Inflammatory macrophage treated with lipopolysaccharide for 1 hour (primary cell): Measurements from ENCODE around the gene MYB.
"Not testable (repeated sequence)": the region's sequence is repeated elsewhere in the genome, so short reads cannot be mapped to it uniquely, and the experiment has no call there.

Experiments used
- DNase-seq, 2 donors: peaks; one replicate each; pipeline ENCODE4 v3.0.0-alpha.2; 2020 to 2022

MYB gene

DNA sequence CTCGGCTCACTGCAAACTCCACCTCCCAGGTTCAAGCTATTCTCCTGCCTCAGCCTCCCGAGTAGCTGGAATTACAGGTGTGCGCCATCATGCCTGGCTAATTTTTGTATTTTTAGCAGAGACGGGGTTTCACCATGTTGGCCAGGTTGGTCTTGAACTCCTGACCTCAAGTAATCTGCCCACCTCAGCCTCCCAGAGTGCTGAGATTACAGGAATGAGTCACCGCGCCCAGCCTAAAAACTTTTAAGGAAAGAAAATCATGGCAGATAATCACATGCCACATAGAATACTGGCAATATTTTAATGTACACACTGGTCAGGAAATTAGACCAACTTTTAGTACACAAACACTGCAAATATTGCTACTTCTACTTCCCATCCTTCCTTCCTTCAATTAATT lies 16.7 kb upstream of the MYB start:
- not testable (repeated sequence) for DNase-seq

- no peak for DNase-seq
These were observed 16.1 kb upstream of the MYB start for GRCh38 chr6:135165031-135165430.

GRCh38 chr6:135166515-135166914 lies 14.6 kb upstream of the MYB start:
- no peak for DNase-seq

- no peak for DNase-seq
These were observed 13.5 kb upstream of the MYB start for GRCh38 chr6:135167617-135168016.

GRCh38 chr6:135168766-135169165 lies 12.3 kb upstream of the MYB start:
- DNase-seq, result no peak

DNA sequence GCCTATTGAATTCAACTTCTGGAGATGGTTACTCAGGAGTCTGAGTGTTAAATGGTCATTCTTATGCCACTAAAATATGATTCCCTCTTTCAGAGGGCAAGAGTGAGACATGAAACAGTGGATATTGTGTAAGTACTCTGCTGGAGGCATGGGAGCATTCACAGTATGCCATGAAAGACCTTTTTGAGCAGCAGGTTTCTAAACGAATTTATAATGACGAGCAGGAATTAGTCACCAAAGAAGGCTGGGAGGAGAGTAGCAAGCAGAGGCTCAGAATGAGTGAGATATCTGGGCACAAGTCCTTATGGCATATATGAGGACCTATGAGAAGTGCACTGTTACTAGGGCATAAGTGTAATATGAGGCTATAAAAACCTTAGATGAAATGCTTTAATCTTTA lies 10.9 kb upstream of the MYB start:
- DNase-seq, result no peak

- no peak for DNase-seq
These were observed 10.3 kb upstream of the MYB start for GRCh38 chr6:135170849-135171248.

GRCh38 chr6:135173242-135173988 lies 7.7 kb upstream of the MYB start:
- DNase-seq, result no peak

- no peak for DNase-seq
These were observed 7.1 kb upstream of the MYB start for GRCh38 chr6:135173989-135174484.

GRCh38 chr6:135176058-135176457 lies 5.0 kb upstream of the MYB start:
- no peak for DNase-seq

DNA sequence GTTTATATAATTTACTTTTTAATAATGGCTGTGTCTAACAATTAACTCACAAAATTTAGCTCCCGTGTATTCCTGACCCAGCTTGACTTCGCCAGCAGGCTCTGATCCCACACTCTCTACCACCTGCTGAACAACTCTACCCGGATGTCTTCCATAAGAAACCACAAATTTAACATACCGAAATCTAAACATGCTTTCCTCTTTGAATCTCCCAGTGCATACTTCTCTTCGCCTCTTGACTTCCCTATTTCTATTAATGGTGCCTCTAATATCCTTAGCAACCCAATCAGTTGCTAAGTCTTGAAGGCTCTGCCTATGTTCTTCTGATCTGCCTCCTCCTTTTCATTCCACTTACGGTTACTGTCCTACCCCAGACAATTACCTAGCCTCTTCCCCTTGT lies 4.6 kb upstream of the MYB start:
- peak in 1 of 2 donors; percentile 38 for DNase-seq

DNA sequence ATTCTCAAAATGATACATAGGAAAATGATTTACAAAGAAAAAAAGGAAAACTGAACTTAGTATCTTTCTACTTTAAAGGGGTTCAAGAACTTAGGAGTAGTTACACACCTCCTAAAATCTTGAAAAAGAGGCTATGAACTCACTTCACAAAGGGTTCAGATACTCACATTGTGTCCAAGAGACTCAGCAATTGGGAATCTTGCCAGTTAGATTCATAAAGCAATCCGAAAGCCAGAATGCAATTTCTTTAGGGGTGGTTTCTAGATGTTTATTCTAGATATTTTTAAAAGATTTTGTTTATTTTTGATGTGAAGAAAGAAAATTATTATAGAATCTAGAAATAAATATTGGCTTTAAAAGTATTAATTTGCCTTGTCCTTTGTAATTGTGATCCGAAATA lies 1.7 kb upstream of the MYB start:
- no peak for DNase-seq

- DNase-seq, result peak; percentile 34 to 57
These were observed 1.1 kb upstream of the MYB start for GRCh38 chr6:135179920-135180541.

DNA sequence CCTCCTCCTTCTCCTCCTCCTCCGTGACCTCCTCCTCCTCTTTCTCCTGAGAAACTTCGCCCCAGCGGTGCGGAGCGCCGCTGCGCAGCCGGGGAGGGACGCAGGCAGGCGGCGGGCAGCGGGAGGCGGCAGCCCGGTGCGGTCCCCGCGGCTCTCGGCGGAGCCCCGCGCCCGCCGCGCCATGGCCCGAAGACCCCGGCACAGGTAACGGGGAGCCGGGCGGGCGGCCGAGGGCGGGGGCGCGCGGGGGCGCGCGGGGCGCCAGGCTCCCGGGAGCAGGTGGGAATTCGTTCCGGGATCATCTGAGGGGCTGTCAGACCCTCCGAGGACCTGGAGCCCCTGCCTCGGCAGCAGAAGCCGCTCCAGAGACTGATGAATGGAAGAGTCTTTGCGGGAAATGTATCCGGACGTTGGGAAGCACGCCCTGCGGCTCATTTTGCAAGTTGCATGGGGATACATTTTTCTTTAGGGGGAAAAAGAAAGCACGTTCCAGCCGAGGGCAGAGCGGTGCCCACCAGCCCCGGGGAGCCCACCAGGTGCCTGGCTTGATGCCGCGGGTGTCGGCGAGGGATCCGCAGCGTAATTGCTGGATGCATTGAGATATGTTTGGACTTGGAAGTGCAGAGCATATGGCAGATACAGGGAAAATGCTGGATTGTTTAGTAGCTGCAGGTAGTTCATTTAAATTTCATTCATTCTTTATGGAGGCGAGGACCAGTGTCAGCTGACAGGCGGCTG lies 394 bp downstream of the MYB start:
- DNase-seq, result no peak

DNA sequence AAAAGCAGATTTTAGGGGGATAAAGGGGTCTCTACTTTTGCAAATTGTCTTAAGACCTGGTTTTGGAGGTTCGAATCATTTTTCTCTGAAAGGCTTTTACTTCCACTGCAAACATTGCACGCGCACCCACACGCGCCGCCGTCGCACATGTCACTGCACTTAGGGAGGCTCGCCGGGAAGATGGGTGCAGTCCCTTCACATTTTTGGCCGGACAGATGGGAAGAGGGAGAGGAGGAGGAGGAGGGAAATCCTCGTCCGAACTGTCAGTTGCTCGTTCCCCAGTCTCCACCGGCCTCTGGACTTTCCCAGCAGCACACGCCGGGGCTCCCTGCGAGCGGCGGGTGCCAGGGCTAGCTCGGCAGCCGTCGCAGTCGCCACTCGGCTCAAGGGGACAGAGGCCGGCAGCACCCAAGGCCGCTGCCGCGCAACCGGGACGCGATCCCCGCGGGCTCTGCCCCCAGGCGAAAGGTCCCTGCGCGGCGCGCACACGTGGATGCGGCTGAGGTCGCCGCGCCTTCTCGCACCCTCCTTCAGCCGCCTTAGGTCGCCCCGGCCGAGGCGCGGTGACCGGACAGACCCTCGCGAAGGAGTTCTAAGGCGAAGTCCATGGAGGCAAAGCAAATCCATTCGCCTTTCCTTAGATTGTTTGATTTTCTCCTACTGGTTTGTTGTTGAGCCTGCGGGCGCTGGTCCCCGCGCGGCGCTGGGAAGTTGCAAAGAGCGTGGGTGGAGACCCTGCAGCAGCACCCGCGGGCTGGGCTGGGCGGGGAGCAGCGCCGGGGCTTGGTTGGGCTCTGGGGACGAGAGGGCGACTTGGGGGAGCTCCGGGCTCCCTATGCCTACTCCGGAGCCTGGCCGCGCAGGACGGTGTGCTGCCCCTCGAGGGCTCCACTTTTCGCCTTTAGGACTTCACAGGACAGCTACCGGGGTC lies 1.2 kb downstream of the MYB start:
- DNase-seq, result peak; percentile 25 to 31

DNA sequence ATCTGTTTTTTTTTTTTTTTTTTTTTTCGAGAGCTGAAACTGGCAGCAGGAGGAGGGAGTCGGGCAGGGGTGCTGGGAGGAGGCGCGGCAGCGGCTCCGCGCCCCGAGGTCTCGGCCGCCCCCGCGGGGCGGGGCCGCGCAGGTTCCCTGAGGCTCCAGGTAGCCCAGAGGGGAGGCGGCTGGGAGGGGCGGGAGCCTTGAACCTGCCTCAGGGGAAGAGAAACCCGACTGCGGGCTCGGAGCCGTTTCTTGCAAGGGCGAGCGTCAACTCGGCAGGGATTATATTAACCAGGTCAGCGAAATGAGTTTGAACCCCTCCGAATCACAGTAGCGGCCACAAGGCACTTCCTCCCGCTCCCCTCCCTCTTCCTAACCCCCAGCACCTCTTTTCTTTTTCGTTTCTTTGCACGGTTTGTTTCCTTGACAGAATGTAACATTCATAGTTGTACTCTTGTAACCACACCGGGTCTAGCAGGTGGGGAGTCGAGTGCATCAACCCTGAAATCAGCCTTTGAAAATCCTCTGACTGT lies 2.0 kb downstream of the MYB start:
- DNase-seq, result no peak

DNA sequence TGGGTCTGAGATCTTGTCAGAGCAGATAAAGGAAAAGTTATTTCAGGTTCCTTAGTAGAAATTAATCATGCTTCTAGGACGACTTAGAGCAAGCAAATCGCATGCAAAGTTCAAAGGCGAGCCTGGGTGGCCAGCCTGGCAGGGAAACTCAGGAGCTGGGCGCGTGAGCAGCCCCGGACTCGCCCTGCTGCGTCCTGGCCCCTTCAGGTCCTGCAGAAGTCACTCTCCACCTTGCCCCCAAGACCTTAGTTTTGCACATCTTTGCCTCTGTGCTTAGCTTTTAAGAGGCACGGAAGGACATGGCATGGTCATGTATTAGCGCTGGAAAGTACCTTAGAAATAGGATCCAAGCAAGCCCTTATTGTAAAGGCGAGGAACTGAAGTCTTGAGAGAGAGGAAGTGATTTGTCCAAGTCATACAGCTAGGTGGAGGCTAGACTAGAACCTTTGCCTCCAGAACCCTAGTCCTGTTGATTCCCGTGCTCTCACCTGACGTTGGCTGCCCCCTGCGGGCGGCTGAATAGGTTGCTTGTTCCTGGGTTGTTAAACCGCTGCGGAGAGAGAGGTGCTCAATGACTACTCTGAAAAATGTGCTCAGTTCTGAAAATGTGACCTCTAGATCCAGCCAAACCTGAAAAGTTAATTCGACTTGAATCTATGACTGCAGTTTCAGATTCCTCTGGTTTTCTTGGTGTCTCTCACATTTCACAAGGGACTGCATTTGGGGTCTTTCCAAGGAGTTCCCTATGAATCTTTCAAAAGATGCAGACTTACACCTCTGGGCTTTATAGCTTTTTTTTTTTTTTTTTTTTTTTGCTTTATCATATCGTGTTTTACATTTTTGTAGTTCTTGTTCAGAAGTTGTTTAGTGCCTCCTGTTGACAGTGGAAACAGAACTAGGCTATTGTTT lies 2.7 kb downstream of the MYB start:
- DNase-seq, result peak; percentile 51 to 57

DNA sequence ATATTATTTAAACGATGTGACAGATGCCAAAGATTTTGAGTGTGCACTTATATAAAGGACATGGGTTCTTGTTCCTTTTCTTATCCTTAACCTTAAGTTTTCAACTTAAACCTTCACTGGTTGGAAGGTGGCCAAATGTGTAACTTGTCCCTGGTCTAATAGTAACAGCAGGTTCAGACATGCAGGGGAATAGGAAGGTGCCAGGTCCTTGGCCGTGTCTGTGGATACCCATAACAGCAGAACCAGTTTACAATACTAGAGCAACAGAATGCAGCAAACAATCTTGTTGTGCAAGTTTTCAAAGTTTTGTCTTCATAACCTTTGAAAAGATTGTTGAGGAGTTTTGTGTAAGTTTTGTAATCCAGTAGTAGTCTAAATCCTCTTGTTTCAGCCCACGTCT lies 4.4 kb downstream of the MYB start:
- DNase-seq, result no peak

DNA sequence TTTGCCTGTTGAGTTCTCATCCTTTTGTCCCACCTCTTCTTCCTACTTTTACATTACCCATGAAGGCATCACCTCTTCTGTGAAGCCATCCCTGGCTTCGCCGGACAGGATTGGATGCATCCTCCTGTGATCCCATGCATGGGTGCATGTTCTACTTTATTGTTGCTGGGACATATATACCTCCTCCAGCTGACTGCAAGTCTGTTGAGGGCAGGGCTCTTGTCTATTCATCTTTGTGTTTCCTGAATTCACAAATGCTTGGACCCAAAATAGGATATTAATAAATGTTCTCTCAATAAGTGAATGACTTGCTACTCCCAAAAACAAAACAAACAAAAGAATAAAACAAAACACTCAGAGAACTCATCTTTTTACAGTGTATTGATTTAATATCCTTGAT lies 5.1 kb downstream of the MYB start:
- no peak for DNase-seq

GRCh38 chr6:135187372-135187771 lies 6.3 kb downstream of the MYB start:
- DNase-seq, result no peak

DNA sequence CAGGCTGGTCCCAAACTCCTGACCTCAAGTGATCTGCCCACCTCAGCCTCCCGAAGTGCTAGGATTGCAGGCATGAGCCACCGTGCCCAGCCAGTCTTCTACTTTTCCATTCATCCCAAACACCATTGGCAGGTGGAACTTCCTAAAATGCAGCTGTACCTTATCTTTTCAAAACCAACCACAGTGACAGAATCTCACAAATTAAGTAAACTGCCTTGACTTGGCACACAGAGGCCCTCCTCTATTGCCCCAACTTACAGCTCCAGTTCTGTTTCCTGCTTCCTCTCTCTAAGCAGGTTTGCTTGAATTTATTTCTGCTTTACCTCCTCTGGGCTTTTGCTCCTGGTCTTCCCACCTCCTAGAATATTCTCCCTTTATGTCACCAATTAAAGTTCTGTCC lies 7.6 kb downstream of the MYB start:
- no peak for DNase-seq
